HepG2 (cell line): ENCODE measurements around the gene TPGS1.

Experiments used
- ASH2L ChIP-seq: fragments of 300-600, 200-600 bp; sonication (generic); IDR thresholded peaks from 2 replicates; pipeline ENCODE4 v1.7.0; 2017; ENCODE audit warnings: low read depth, mild to moderate bottlenecking, moderate library complexity, mixed read lengths, low read length; ENCODE audit not compliant: insufficient read length
- CTCF ChIP-seq: sonication (generic); formaldehyde crosslinking; IDR thresholded peaks from 2 replicates; pipeline ENCODE4 v1.5.0; 2020; ENCODE audit warnings: mild to moderate bottlenecking, missing genetic modification reagents, moderate library complexity
- GABPB1 ChIP-seq: IDR thresholded peaks from 2 replicates; pipeline ENCODE4 v1.6.1; 2016; ENCODE audit warnings: mild to moderate bottlenecking, missing genetic modification reagents, moderate library complexity, missing compliant biosample characterization
- MAX ChIP-seq: IDR thresholded peaks from 2 replicates; pipeline ENCODE4 v1.6.1; 2012; ENCODE audit warnings: inconsistent platforms
- RAD21 ChIP-seq: fragments of 450-650 bp; formaldehyde crosslinking; IDR thresholded peaks from 2 replicates; pipeline ENCODE4 v1.5.0; 2020; ENCODE audit warnings: mild to moderate bottlenecking
- ZBTB21 ChIP-seq: sonication (generic); formaldehyde crosslinking; IDR thresholded peaks from 2 replicates; pipeline ENCODE4 v1.4.0; 2020; ENCODE audit warnings: missing genetic modification reagents
- ZNF318 ChIP-seq: sonication (generic); formaldehyde crosslinking; IDR thresholded peaks from 2 replicates; pipeline ENCODE4 v1.4.0; 2020; ENCODE audit warnings: mild to moderate bottlenecking, missing genetic modification reagents
- ZNF720 ChIP-seq: sonication (generic); formaldehyde crosslinking; IDR thresholded peaks from 2 replicates; pipeline ENCODE4 v1.4.0; 2020; ENCODE audit warnings: missing genetic modification reagents

- TF ChIP-seq MAX (no peak), RAD21 (CRISPR knock-in tag) (no peak), ASH2L (no peak), ZBTB21 (CRISPR knock-in tag) (no peak), ZNF318 (CRISPR knock-in tag) (no peak), CTCF (CRISPR knock-in tag) (no peak), GABPB1 (CRISPR knock-in tag) (peak; percentile 16; the same call in 1 of the 2 replicates), ZNF720 (CRISPR knock-in tag) (no peak)
These were observed 49.5 kb downstream of the TPGS1 start for GRCh38 chr19:556611-557382.
